ENCODE data around the gene TP53I13. TPM values are rescaled to one million over a fixed set of nuclear protein-coding genes. Genes with fewer than 3 reads are reported as not detected.

Gene TP53I13
- total RNA-seq, 1 experiment from 2014 or later: 29.6 TPM

GRCh38 chr17:29576214-29577000 lies 7.9 kb downstream of the TP53I13 start:
- H3K4me3 Mint-ChIP-seq (ENCODE audit: unreplicated experiment): no peak overlapping the region
- ChIA-PET CTCF (interaction anchor here (0.7 to 1.2 kb wide), 4 partner anchors 14 to 204 kb away, joined by 3 to 5 read pairs (median 3); no protein-coding TSS in a partner anchor), POLR2A (interaction anchor here (3.9 kb wide), 1 partner anchor 15 kb away, joined by 15 read pairs; no protein-coding TSS in a partner anchor)
- peaks cover 45% of the 10 kb centered on the region for H3K36me3 Mint-ChIP-seq (ENCODE audit: insufficient read depth, unreplicated experiment)
- no TSS peak for BruUV-seq (replicated peaks)
- no peak for DNase-seq (ENCODE audit: unreplicated experiment)
- H3K27ac Mint-ChIP-seq (ENCODE audit: low read depth, unreplicated experiment): no peak overlapping the region
- H3K4me1 Mint-ChIP-seq (ENCODE audit: insufficient read depth, unreplicated experiment): peaks cover 16% of the 10 kb centered on the region
- H3K27me3 Mint-ChIP-seq (ENCODE audit: insufficient read depth, unreplicated experiment): no peaks in the 10 kb centered on the region
- intact Hi-C loops (cut with micrococcal nuclease): no loop called here
- no peak for TF ChIP-seq CTCF (IDR thresholded peaks at IDR 0.05; ENCODE audit: unreplicated experiment)
- H3K9me3 Mint-ChIP-seq (ENCODE audit: unreplicated experiment): no peaks in the 10 kb centered on the region

- POLR2A ChIA-PET: interaction anchor here (3.9 kb wide), 1 partner anchor 14 kb away, joined by 15 read pairs; no protein-coding TSS in a partner anchor
- H3K9me3 Mint-ChIP-seq (ENCODE audit: unreplicated experiment): no peaks in the 10 kb centered on the region
- H3K4me1 Mint-ChIP-seq (ENCODE audit: insufficient read depth, unreplicated experiment): peaks cover 16% of the 10 kb centered on the region
- no peak overlapping the region for H3K27ac Mint-ChIP-seq (ENCODE audit: low read depth, unreplicated experiment)
- no peak for DNase-seq (ENCODE audit: unreplicated experiment)
- H3K27me3 Mint-ChIP-seq (ENCODE audit: insufficient read depth, unreplicated experiment): no peaks in the 10 kb centered on the region
- TF ChIP-seq CTCF (IDR thresholded peaks at IDR 0.05; ENCODE audit: unreplicated experiment): no peak
- intact Hi-C loops (cut with micrococcal nuclease): no loop called here
- H3K4me3 Mint-ChIP-seq (ENCODE audit: unreplicated experiment): no peak overlapping the region
- peaks cover 45% of the 10 kb centered on the region for H3K36me3 Mint-ChIP-seq (ENCODE audit: insufficient read depth, unreplicated experiment)
- CTCF ChIA-PET: interaction anchor here (0.8 to 1.2 kb wide), 3 partner anchors 14 to 203 kb away, joined by 3 to 5 read pairs (median 3); no protein-coding TSS in a partner anchor
- no TSS peak for BruUV-seq (replicated peaks)
Observed at GRCh38 chr17:29577001-29577370, 8.5 kb downstream of the TP53I13 start.

GRCh38 chr17:29577385-29578211 lies 9.1 kb downstream of the TP53I13 start:
- H3K9me3 Mint-ChIP-seq (ENCODE audit: unreplicated experiment): no peaks in the 10 kb centered on the region
- POLR2A ChIA-PET: interaction anchor here (3.9 kb wide), 1 partner anchor 14 kb away, joined by 15 read pairs; no protein-coding TSS in a partner anchor
- BruUV-seq (replicated peaks): no TSS peak
- no peak for TF ChIP-seq CTCF (IDR thresholded peaks at IDR 0.05; ENCODE audit: unreplicated experiment)
- H3K4me1 Mint-ChIP-seq (ENCODE audit: insufficient read depth, unreplicated experiment): peaks cover 22% of the 10 kb centered on the region
- DNase-seq (ENCODE audit: unreplicated experiment): no peak
- H3K27ac Mint-ChIP-seq (ENCODE audit: low read depth, unreplicated experiment): no peak overlapping the region
- no peaks in the 10 kb centered on the region for H3K27me3 Mint-ChIP-seq (ENCODE audit: insufficient read depth, unreplicated experiment)
- H3K4me3 Mint-ChIP-seq (ENCODE audit: unreplicated experiment): no peak overlapping the region
- intact Hi-C loops (cut with micrococcal nuclease): no loop called here
- CTCF ChIA-PET: interaction anchor here (0.6 to 6.8 kb wide), 4 partner anchors 14 to 202 kb away, joined by 3 to 89 read pairs (median 3); partner anchors contain the start of gene ANKRD13B
- H3K36me3 Mint-ChIP-seq (ENCODE audit: insufficient read depth, unreplicated experiment): peaks cover 45% of the 10 kb centered on the region
